DND-41 (cell line): ENCODE data around the gene SLC2A4RG.

Experiments used
- ATAC-seq: fragments of 200-7000 bp; cut with Tn5 transposase; 3 replicates; pipeline ENCODE4 v1.9.1; 2021; ENCODE audit warnings: low read depth; ENCODE audit not compliant: insufficient read depth
- DNase-seq: peaks from one replicate; pipeline ENCODE4 v3.0.0-alpha.2; 2020
- H2AFZ ChIP-seq: 2 replicates; pipeline ENCODE4 v1.6.0; 2012; ENCODE audit warnings: low read depth, low read length
- H3K27ac ChIP-seq: 2 replicates; pipeline ENCODE4 v1.5.1; 2012; ENCODE audit warnings: low read length, inconsistent platforms
- H3K27me3 ChIP-seq: fragments of 200-600 bp; sonication (generic); 2 replicates; pipeline ENCODE4 v1.6.0; 2012; ENCODE audit warnings: low read length, mild to moderate bottlenecking, inconsistent platforms; ENCODE audit not compliant: insufficient read depth, poor library complexity
- H3K36me3 ChIP-seq: 2 replicates; pipeline ENCODE4 v1.5.1; 2012; ENCODE audit warnings: low read length, inconsistent platforms; ENCODE audit not compliant: insufficient read depth
- H3K4me1 ChIP-seq: 2 replicates; pipeline ENCODE4 v1.5.1; 2012; ENCODE audit warnings: mild to moderate bottlenecking, low read length; ENCODE audit not compliant: insufficient read depth
- H3K4me2 ChIP-seq: 2 replicates; pipeline ENCODE4 v1.6.0; 2012; ENCODE audit warnings: mild to moderate bottlenecking, moderate library complexity, low read length, inconsistent platforms; ENCODE audit not compliant: insufficient read depth
- H3K4me3 ChIP-seq, 2 experiments: fragments of 200-600 bp in 1 of 2; shearing (Covaris generic) in 1 of 2; 2 replicates each; pipeline ENCODE4 v1.5.1; 2012 to 2016; ENCODE audit warnings: inconsistent platforms in 2 of 2, low read length in 2 of 2, mild to moderate bottlenecking in 2 of 2, low read depth in 1 of 2, moderate library complexity in 1 of 2
- H3K79me2 ChIP-seq: 2 replicates; pipeline ENCODE4 v1.6.0; 2012; ENCODE audit warnings: low read length, inconsistent platforms; ENCODE audit not compliant: insufficient read depth
- H3K9ac ChIP-seq: 2 replicates; pipeline ENCODE4 v1.6.0; 2012; ENCODE audit warnings: low read depth, mild to moderate bottlenecking, inconsistent platforms, low read length, moderate library complexity
- H3K9me3 ChIP-seq: 2 replicates; pipeline ENCODE4 v1.5.1; 2012; ENCODE audit warnings: low read length, moderate library complexity, mild to moderate bottlenecking, inconsistent platforms; ENCODE audit not compliant: insufficient read depth, severe bottlenecking
- H4K20me1 ChIP-seq: 2 replicates; pipeline ENCODE4 v1.6.0; 2012; ENCODE audit warnings: low read length; ENCODE audit not compliant: insufficient read depth
- EZH2 ChIP-seq: IDR thresholded peaks from 3 replicates; pipeline ENCODE4 v1.6.1; 2012; ENCODE audit warnings: borderline replicate concordance, low read depth, mild to moderate bottlenecking, moderate library complexity, low read length, inconsistent platforms; ENCODE audit not compliant: severe bottlenecking
- TF ChIP-seq, protein P1 (sequence below): IDR thresholded peaks from 2 replicates; pipeline ENCODE4 v1.5.1; 2012; ENCODE audit warnings: borderline replicate concordance, low read length, moderate library complexity, mild to moderate bottlenecking; ENCODE audit not compliant: poor library complexity, severe bottlenecking; ENCODE audit errors: extremely low read depth

SLC2A4RG gene

GRCh38 chr20:63768591-63769515 lies 29.3 kb downstream of the SLC2A4RG start:
- no peaks in the 10 kb centered on the region for H3K4me1 ChIP-seq
- no peak overlapping the region for H2AFZ ChIP-seq
- no peaks in the 10 kb centered on the region for H3K36me3 ChIP-seq
- no peak overlapping the region for H3K27ac ChIP-seq
- H4K20me1 ChIP-seq: no peaks in the 10 kb centered on the region
- DNase-seq (no peak), ATAC-seq (no peak)
- TF ChIP-seq, protein P1, sequence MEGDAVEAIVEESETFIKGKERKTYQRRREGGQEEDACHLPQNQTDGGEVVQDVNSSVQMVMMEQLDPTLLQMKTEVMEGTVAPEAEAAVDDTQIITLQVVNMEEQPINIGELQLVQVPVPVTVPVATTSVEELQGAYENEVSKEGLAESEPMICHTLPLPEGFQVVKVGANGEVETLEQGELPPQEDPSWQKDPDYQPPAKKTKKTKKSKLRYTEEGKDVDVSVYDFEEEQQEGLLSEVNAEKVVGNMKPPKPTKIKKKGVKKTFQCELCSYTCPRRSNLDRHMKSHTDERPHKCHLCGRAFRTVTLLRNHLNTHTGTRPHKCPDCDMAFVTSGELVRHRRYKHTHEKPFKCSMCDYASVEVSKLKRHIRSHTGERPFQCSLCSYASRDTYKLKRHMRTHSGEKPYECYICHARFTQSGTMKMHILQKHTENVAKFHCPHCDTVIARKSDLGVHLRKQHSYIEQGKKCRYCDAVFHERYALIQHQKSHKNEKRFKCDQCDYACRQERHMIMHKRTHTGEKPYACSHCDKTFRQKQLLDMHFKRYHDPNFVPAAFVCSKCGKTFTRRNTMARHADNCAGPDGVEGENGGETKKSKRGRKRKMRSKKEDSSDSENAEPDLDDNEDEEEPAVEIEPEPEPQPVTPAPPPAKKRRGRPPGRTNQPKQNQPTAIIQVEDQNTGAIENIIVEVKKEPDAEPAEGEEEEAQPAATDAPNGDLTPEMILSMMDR: no peak
- TF ChIP-seq EZH2: no peak
- no peaks in the 10 kb centered on the region for H3K79me2 ChIP-seq
- no peak overlapping the region for H3K4me2 ChIP-seq
- no peak overlapping the region for H3K4me3 ChIP-seq
- H3K27me3 ChIP-seq: no peaks in the 10 kb centered on the region
- no peaks in the 10 kb centered on the region for H3K9me3 ChIP-seq
- no peak overlapping the region for H3K9ac ChIP-seq

GRCh38 chr20:63769891-63770474 lies 30.4 kb downstream of the SLC2A4RG start:
- no peak overlapping the region for H3K9ac ChIP-seq
- ATAC-seq (no peak), DNase-seq (no peak)
- no peaks in the 10 kb centered on the region for H3K36me3 ChIP-seq
- no peaks in the 10 kb centered on the region for H4K20me1 ChIP-seq
- no peak overlapping the region for H3K27ac ChIP-seq
- no peak overlapping the region for H2AFZ ChIP-seq
- TF ChIP-seq, protein P1: no peak
- no peak for TF ChIP-seq EZH2
- H3K4me3 ChIP-seq: no peak overlapping the region
- no peaks in the 10 kb centered on the region for H3K27me3 ChIP-seq
- no peak overlapping the region for H3K4me2 ChIP-seq
- H3K79me2 ChIP-seq: no peaks in the 10 kb centered on the region
- no peaks in the 10 kb centered on the region for H3K4me1 ChIP-seq
- H3K9me3 ChIP-seq: no peaks in the 10 kb centered on the region

- Histone ChIP-seq H3K4me3 (no peak overlapping the region), H4K20me1 (no peaks in the 10 kb centered on the region), H3K4me2 (no peak overlapping the region), H3K79me2 (no peaks in the 10 kb centered on the region), H3K27ac (no peak overlapping the region), H3K9me3 (no peaks in the 10 kb centered on the region), H3K4me1 (no peaks in the 10 kb centered on the region), H2AFZ (no peak overlapping the region), H3K9ac (no peak overlapping the region), H3K36me3 (no peaks in the 10 kb centered on the region), H3K27me3 (no peaks in the 10 kb centered on the region)
- ATAC-seq (no peak), DNase-seq (no peak)
- TF ChIP-seq, protein P1: no peak
- TF ChIP-seq EZH2: no peak
Observed at GRCh38 chr20:63771046-63771707, 31.6 kb downstream of the SLC2A4RG start.
